Aorta (tissue), 5 donors: ENCODE data around the gene AKAP13. TPM values are rescaled to one million over a fixed set of nuclear protein-coding genes. Genes with fewer than 3 reads are reported as not detected.

Source experiments
- ATAC-seq: fragments of 200-7000 bp; cut with Tn5 transposase; one replicate; pipeline ENCODE4 v1.9.1; 2022; ENCODE audit warnings: moderate library complexity; ENCODE audit not compliant: low FRiP score
- DNase-seq, 2 donors: peaks; one replicate each; pipeline ENCODE4 v3.0.0-alpha.2; 2020
- H3K27ac ChIP-seq, 2 donors: one replicate each; pipeline ENCODE4 v1.5.1; 2013; ENCODE audit warnings: low read length in 2 of 2, mild to moderate bottlenecking in 2 of 2, moderate library complexity in 2 of 2, control low read depth in 1 of 2, inconsistent platforms in 1 of 2, low read depth in 1 of 2
- H3K27me3 ChIP-seq, 2 donors: one replicate each; pipeline ENCODE4 v1.6.1; 2013; ENCODE audit warnings: control low read depth in 1 of 2, low read length in 1 of 2, mild to moderate bottlenecking in 1 of 2, moderate library complexity in 1 of 2; ENCODE audit not compliant: insufficient read depth in 2 of 2, control insufficient read depth in 1 of 2
- H3K36me3 ChIP-seq, 2 donors: one replicate each; pipeline ENCODE4 v1.6.1; 2013; ENCODE audit warnings: control low read depth in 1 of 2, low read length in 1 of 2, mild to moderate bottlenecking in 1 of 2; ENCODE audit not compliant: insufficient read depth in 2 of 2, control insufficient read depth in 1 of 2
- H3K4me1 ChIP-seq, 2 donors: one replicate each; pipeline ENCODE4 v1.6.1; 2013; ENCODE audit warnings: low read length in 2 of 2, control low read depth in 1 of 2, mild to moderate bottlenecking in 1 of 2, moderate library complexity in 1 of 2; ENCODE audit not compliant: insufficient read depth in 2 of 2, control insufficient read depth in 1 of 2
- H3K4me3 ChIP-seq, 2 donors: one replicate each; pipeline ENCODE4 v1.5.1; 2013; ENCODE audit warnings: low read length in 2 of 2, control low read depth in 1 of 2, mild to moderate bottlenecking in 1 of 2
- H3K9me3 ChIP-seq: one replicate; pipeline ENCODE4 v1.6.1; 2013; ENCODE audit warnings: mild to moderate bottlenecking, low read length; ENCODE audit not compliant: control insufficient read depth
- WGBS, 2 donors: extraction: QIAGEN DNeasy Blood & Tissue Kit; methylation state at CpG; one replicate each; pipeline ENCODE4 v1.1.7; 2013; 5-methylcytosine and 5-hydroxymethylcytosine counted together
- intact Hi-C, 2 donors: fragments of 100-400 bp; cut with DNase I; formaldehyde crosslinking; loops; one replicate each; pipeline versions ENCODE4 v1.14.2 to v1.15.0; 2022
- polyA plus RNA-seq, 2 donors: library from polyadenylated mRNA; stranded (reverse); fragments of 200-250 nt; gene quantifications; one replicate each; pipeline ENCODE4 v1.2.3, GENCODE V29; 2013
- total RNA-seq, 2 donors: library from RNA; stranded (reverse); fragmentation: NEBNext Ultra II Directional; extraction: Animal tissue kit (Norgen Biotek cat#: 25700); gene quantifications; one replicate each; pipeline ENCODE4 v1.2.1, GENCODE V29; 2021
- donor health status: healthy with polysubstance abuse.
- donor health status: Bipolar disorder and iron deficiency.
- donor health status: DM: no; HTN: no; CAD: no.
- donor health status: DM: no; HTN: no; CAD: no.
- donor health status: DM: yes; HTN: yes; CAD: no.

The AKAP13 gene
- total and polyA plus RNA-seq, 4 donors = 29.6 to 267 (median 138) TPM

DNA sequence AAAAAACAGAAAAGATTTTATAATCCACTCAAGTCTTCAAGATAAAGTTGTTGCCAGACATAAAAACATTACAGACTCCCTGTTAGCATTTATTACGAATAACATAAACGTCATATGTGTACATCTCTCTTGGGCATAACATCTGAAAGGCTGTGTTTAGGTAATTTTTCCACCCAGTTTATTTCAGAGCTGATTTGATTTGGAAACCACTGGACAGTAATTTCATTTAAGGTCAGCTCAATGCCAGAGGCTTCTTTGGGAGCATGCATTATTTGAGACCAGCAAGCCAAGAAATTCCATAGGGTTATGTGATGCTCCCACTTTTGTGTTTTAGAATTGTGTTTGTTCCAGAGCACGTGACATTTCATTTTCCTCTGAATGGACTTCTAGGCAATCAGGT lies 196.0 kb downstream of the AKAP13 start:
- no peak for DNase-seq
- no peak for ATAC-seq
- Histone ChIP-seq H3K9me3 (no peaks in the 10 kb centered on the region), H3K4me3 (no peak overlapping the region), H3K4me1 (peaks cover 5 to 6% of the 10 kb centered on the region in 2 donors), H3K27me3 (no peaks in the 10 kb centered on the region), H3K27ac (no peak overlapping the region), H3K36me3 (no peaks in the 10 kb centered on the region)
- intact Hi-C loops = loop anchor here in 1 of 2 donors (10.0 kb wide), 1 partner anchor 222 kb away; no protein-coding TSS in a partner anchor
- WGBS, 2 donors = 7 to 13% methylated on average over 3 of the region's 3 CpGs

DNA sequence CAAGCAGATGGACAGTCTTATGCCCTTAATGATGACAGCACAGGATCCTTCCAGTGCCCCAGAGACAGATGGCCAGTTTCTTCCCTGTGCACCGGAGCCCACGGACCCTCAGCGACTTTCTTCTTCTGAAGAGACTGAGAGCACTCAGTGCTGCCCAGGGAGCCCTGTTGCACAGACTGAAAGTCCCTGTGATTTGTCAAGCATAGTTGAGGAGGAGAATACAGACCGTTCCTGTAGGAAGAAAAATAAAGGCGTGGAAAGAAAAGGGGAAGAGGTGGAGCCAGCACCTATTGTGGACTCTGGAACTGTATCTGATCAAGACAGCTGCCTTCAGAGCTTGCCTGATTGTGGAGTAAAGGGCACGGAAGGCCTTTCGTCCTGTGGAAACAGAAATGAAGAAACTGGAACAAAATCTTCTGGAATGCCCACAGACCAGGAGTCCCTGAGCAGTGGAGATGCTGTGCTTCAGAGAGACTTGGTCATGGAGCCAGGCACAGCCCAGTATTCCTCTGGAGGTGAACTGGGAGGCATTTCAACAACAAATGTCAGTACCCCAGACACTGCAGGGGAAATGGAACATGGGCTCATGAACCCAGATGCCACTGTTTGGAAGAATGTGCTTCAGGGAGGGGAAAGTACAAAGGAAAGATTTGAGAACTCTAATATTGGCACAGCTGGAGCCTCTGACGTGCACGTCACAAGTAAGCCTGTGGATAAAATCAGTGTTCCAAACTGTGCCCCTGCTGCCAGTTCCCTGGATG lies 198.7 kb downstream of the AKAP13 start:
- Histone ChIP-seq H3K9me3 (no peaks in the 10 kb centered on the region), H3K36me3 (no peaks in the 10 kb centered on the region), H3K4me3 (no peak overlapping the region), H3K4me1 (peaks cover 5 to 6% of the 10 kb centered on the region in 2 donors), H3K27me3 (no peaks in the 10 kb centered on the region), H3K27ac (peak overlapping the region; percentile 51 to 65)
- WGBS, 2 donors = 25 to 41% methylated on average over 9 of the region's 9 CpGs
- no peak for DNase-seq
- intact Hi-C loops = loop anchor here in 1 of 2 donors (10.0 kb wide), 1 partner anchor 224 kb away; no protein-coding TSS in a partner anchor
- ATAC-seq = no peak

- WGBS, 2 donors = 68 to 69% methylated on average over 14 of the region's 14 CpGs
- peak overlapping the region; percentile 51 to 65 for H3K27ac ChIP-seq
- ATAC-seq = peak; percentile 69
- intact Hi-C loops = loop anchor here in 1 of 2 donors (10.0 kb wide), 1 partner anchor 225 kb away; no protein-coding TSS in a partner anchor
- H3K4me3 ChIP-seq = no peak overlapping the region
- peak in 1 of 2 donors; percentile 61 for DNase-seq
- H3K36me3 ChIP-seq = no peaks in the 10 kb centered on the region
- no peaks in the 10 kb centered on the region for H3K27me3 ChIP-seq
- no peaks in the 10 kb centered on the region for H3K9me3 ChIP-seq
- peaks cover 5 to 6% of the 10 kb centered on the region in 2 donors for H3K4me1 ChIP-seq
Measured at GRCh38 chr15:85579957-85580694, 199.7 kb downstream of the AKAP13 start.

DNA sequence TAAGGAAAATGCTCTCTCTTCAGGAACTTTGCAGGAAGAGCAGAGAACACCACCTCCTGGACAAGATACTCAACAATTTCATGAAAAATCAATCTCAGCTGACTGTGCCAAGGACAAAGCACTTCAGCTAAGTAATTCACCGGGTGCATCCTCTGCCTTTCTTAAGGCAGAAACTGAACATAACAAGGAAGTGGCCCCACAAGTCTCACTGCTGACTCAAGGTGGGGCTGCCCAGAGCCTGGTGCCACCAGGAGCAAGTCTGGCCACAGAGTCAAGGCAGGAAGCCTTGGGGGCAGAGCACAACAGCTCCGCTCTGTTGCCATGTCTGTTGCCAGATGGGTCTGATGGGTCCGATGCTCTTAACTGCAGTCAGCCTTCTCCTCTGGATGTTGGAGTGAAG lies 200.5 kb downstream of the AKAP13 start:
- DNase-seq (peak in 1 of 2 donors; percentile 74), ATAC-seq (no peak)
- intact Hi-C loops = no loop called here

GRCh38 chr15:85581495-85581894 lies 201.1 kb downstream of the AKAP13 start:
- intact Hi-C loops = no loop called here
- Histone ChIP-seq H3K4me3 (no peak overlapping the region), H3K4me1 (peaks cover 3 to 4% of the 10 kb centered on the region in 2 donors), H3K9me3 (no peaks in the 10 kb centered on the region), H3K27ac (peak overlapping the region in 1 of 2 donors; percentile 29), H3K27me3 (no peaks in the 10 kb centered on the region), H3K36me3 (no peaks in the 10 kb centered on the region)
- peak; percentile 49 for ATAC-seq
- WGBS, 2 donors = 87 to 93% methylated on average over 8 of the region's 8 CpGs
- peak; percentile 77 to 86 for DNase-seq

More for the DNA sequence above, 200.5 kb downstream of the AKAP13 start:
- Histone ChIP-seq H3K27me3 (no peaks in the 10 kb centered on the region), H3K4me1 (peaks cover 4 to 5% of the 10 kb centered on the region in 2 donors), H3K27ac (no peak overlapping the region), H3K36me3 (no peaks in the 10 kb centered on the region), H3K4me3 (no peak overlapping the region), H3K9me3 (no peaks in the 10 kb centered on the region)
- 62 to 77% methylated on average over 3 of the region's 3 CpGs for WGBS, 2 donors

GRCh38 chr15:85582131-85583079 lies 202.0 kb downstream of the AKAP13 start:
- intact Hi-C loops = no loop called here
- WGBS, 2 donors = 50 to 66% methylated on average over 10 of the region's 10 CpGs

GRCh38 chr15:85583442-85583841 lies 203.0 kb downstream of the AKAP13 start:
- DNase-seq (no peak), ATAC-seq (no peak)
- peak overlapping the region in 1 of 2 donors; percentile 5 for H3K27ac ChIP-seq
- intact Hi-C loops = no loop called here
- 25 to 34% methylated on average over 4 of the region's 4 CpGs for WGBS, 2 donors
- H3K27me3 ChIP-seq = no peaks in the 10 kb centered on the region
- H3K4me3 ChIP-seq = peak overlapping the region in 1 of 2 donors; percentile 19
- H3K4me1 ChIP-seq = peaks cover 0 to 4% of the 10 kb centered on the region in 2 donors
- no peaks in the 10 kb centered on the region for H3K9me3 ChIP-seq
- H3K36me3 ChIP-seq = no peaks in the 10 kb centered on the region

More at GRCh38 chr15:85582131-85583079, 202.0 kb downstream of the AKAP13 start:
- Histone ChIP-seq H3K4me1 (peaks cover 0 to 4% of the 10 kb centered on the region in 2 donors), H3K27me3 (no peaks in the 10 kb centered on the region), H3K27ac (peak overlapping the region; percentile 7 to 38), H3K4me3 (peak overlapping the region in 1 of 2 donors; percentile 37), H3K36me3 (no peaks in the 10 kb centered on the region), H3K9me3 (no peaks in the 10 kb centered on the region)
- ATAC-seq (peak; percentile 76), DNase-seq (peak in 1 of 2 donors; percentile 79)

DNA sequence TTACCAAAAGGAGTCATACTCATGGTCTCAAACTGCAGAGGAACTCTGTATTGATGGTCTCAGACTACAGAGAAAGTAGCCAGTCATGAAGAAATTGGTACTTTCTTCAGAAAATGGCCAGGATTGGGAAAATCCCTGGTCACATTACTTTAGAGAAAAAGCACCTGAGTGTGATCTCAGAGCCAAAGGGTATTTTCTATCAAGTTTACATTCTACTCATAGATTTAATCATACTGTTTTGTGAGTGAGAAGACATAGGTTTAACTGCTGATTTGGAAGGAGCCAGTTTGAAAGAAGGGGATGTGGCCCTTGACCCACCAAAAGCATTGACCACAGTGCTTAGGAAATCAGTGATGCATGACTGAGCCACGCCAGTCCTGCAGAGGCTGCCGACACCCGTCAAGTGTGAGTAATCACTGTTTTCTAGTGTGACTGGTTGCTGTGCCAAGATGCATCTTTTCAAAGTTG lies 203.6 kb downstream of the AKAP13 start:
- H3K27ac ChIP-seq = peak overlapping the region in 1 of 2 donors; percentile 5
- H3K4me3 ChIP-seq = no peak overlapping the region
- peaks cover 2% of the 10 kb centered on the region in 2 donors for H3K4me1 ChIP-seq
- intact Hi-C loops = no loop called here
- DNase-seq (no peak), ATAC-seq (no peak)
- 51 to 90% methylated on average over 3 of the region's 3 CpGs for WGBS, 2 donors
- no peaks in the 10 kb centered on the region for H3K27me3 ChIP-seq
- H3K9me3 ChIP-seq = no peaks in the 10 kb centered on the region
- H3K36me3 ChIP-seq = no peaks in the 10 kb centered on the region
